Measurements from ENCODE around the gene GAA.
"Not testable (repeated sequence)": the region's sequence is repeated elsewhere in the genome, so short reads cannot be mapped to it uniquely, and the experiment has no call there.

The GAA gene

GRCh38 chr17:80083136-80083661 lies 18.2 kb upstream of the GAA start:
- no peak for DNase-seq (ENCODE audit: low read depth)

- no peak for DNase-seq (ENCODE audit: low read depth)
These were observed 16.6 kb upstream of the GAA start for GRCh38 chr17:80084773-80085172.

- no peak for DNase-seq (ENCODE audit: low read depth)
These were observed 15.3 kb upstream of the GAA start for GRCh38 chr17:80086081-80086480.

GRCh38 chr17:80086616-80087015 lies 14.8 kb upstream of the GAA start:
- DNase-seq (ENCODE audit: low read depth) = no peak

GRCh38 chr17:80087346-80088265 lies 13.8 kb upstream of the GAA start:
- DNase-seq (ENCODE audit: low read depth) = no peak

GRCh38 chr17:80089762-80090161 lies 11.6 kb upstream of the GAA start:
- DNase-seq (ENCODE audit: low read depth) = no peak

GRCh38 chr17:80090164-80090563 lies 11.2 kb upstream of the GAA start:
- not testable (repeated sequence) for DNase-seq (ENCODE audit: low read depth)

GRCh38 chr17:80091376-80091775 lies 10.0 kb upstream of the GAA start:
- DNase-seq (ENCODE audit: low read depth) = no peak

GRCh38 chr17:80092959-80093358 lies 8.4 kb upstream of the GAA start:
- DNase-seq (ENCODE audit: low read depth) = no peak

GRCh38 chr17:80095038-80095843 lies 6.1 kb upstream of the GAA start:
- no peak for DNase-seq (ENCODE audit: low read depth)

GRCh38 chr17:80095844-80096475 lies 5.4 kb upstream of the GAA start:
- no peak for DNase-seq (ENCODE audit: low read depth)

GRCh38 chr17:80096561-80097021 lies 4.8 kb upstream of the GAA start:
- DNase-seq (ENCODE audit: low read depth) = no peak

- no peak for DNase-seq (ENCODE audit: low read depth)
These were observed 4.2 kb upstream of the GAA start for GRCh38 chr17:80097127-80097621.

- no peak for DNase-seq (ENCODE audit: low read depth)
These were observed 3.3 kb upstream of the GAA start for GRCh38 chr17:80097844-80098691.

GRCh38 chr17:80099291-80100034 lies 1.9 kb upstream of the GAA start:
- DNase-seq (ENCODE audit: low read depth) = no peak

- no peak for DNase-seq (ENCODE audit: low read depth)
These were observed 1.4 kb upstream of the GAA start for GRCh38 chr17:80100035-80100323.

GRCh38 chr17:80101946-80102663 lies 724 bp downstream of the GAA start:
- DNase-seq (ENCODE audit: low read depth) = no peak

GRCh38 chr17:80102664-80103448 lies 1.5 kb downstream of the GAA start:
- no peak for DNase-seq (ENCODE audit: low read depth)
